HT-29 (cell line): ENCODE measurements around the gene SLC38A1. TPM values are rescaled to one million over a fixed set of nuclear protein-coding genes. Genes with fewer than 3 reads are reported as not detected.
"Not testable (repeated sequence)": the region's sequence is repeated elsewhere in the genome, so short reads cannot be mapped to it uniquely, and the experiment has no call there.

ENCODE experiments used
- DNase-seq: peaks from one replicate; pipeline ENCODE4 v3.0.0-alpha.2; 2015; ENCODE audit warnings: low spot score
- total RNA-seq: library from RNA; depleted of rRNA; stranded (reverse); fragments of >200 nt; shearing (Covaris generic); gene quantifications from 2 replicates; pipeline ENCODE4 v1.2.3, GENCODE V29; 2014

SLC38A1 gene
- total RNA-seq, 1 experiment from 2014 or later = 58.6 TPM

GRCh38 chr12:46264057-46264456 lies 4.8 kb downstream of the SLC38A1 start:
- no peak for DNase-seq

GRCh38 chr12:46263140-46264016 lies 5.5 kb downstream of the SLC38A1 start:
- no peak for DNase-seq

- no peak for DNase-seq
Measured at GRCh38 chr12:46261646-46262045, 7.2 kb downstream of the SLC38A1 start.

- DNase-seq = no peak
Measured at GRCh38 chr12:46260913-46261476, 7.8 kb downstream of the SLC38A1 start.

- DNase-seq = no peak
Measured at GRCh38 chr12:46260124-46260912, 8.5 kb downstream of the SLC38A1 start.

- no peak for DNase-seq
Measured at GRCh38 chr12:46259713-46260112, 9.1 kb downstream of the SLC38A1 start.

GRCh38 chr12:46259071-46259470 lies 9.8 kb downstream of the SLC38A1 start:
- DNase-seq = peak; percentile 71

GRCh38 chr12:46258129-46258528 lies 10.7 kb downstream of the SLC38A1 start:
- DNase-seq = no peak

GRCh38 chr12:46256942-46257341 lies 11.9 kb downstream of the SLC38A1 start:
- DNase-seq = no peak

- DNase-seq = no peak
Measured at GRCh38 chr12:46253544-46254162, 15.2 kb downstream of the SLC38A1 start.

GRCh38 chr12:46251994-46252393 lies 16.8 kb downstream of the SLC38A1 start:
- not testable (repeated sequence) for DNase-seq

GRCh38 chr12:46249960-46250359 lies 18.9 kb downstream of the SLC38A1 start:
- not testable (repeated sequence) for DNase-seq

GRCh38 chr12:46246021-46246700 lies 22.7 kb downstream of the SLC38A1 start:
- no peak for DNase-seq

- DNase-seq = no peak
Measured at GRCh38 chr12:46244997-46245396, 23.8 kb downstream of the SLC38A1 start.

- peak; percentile 1 for DNase-seq
Measured at GRCh38 chr12:46244273-46244915, 24.4 kb downstream of the SLC38A1 start.

GRCh38 chr12:46242569-46242968 lies 26.3 kb downstream of the SLC38A1 start:
- no peak for DNase-seq

GRCh38 chr12:46240436-46240835 lies 28.4 kb downstream of the SLC38A1 start:
- DNase-seq = no peak

GRCh38 chr12:46238821-46239220 lies 30.0 kb downstream of the SLC38A1 start:
- DNase-seq = no peak

- no peak for DNase-seq
Measured at GRCh38 chr12:46237371-46238045, 31.3 kb downstream of the SLC38A1 start.

- no peak for DNase-seq
Measured at GRCh38 chr12:46234000-46234399, 34.8 kb downstream of the SLC38A1 start.
